Retinal pigment epithelial cell (primary cell): ENCODE measurements around the gene IGF2BP3.

ENCODE experiments used
- DNase-seq: peaks from one replicate; pipeline ENCODE4 v3.0.0-alpha.2; 2010; ENCODE audit warnings: low read depth
- H3K4me3 ChIP-seq: 2 replicates; pipeline ENCODE4 v1.5.1; 2011; ENCODE audit warnings: mild to moderate bottlenecking, low read length, control low read depth, moderate library complexity
- CTCF ChIP-seq: conservative IDR thresholded peaks from 2 replicates; pipeline ENCODE4 v1.5.1; 2011; ENCODE audit warnings: low read depth, low read length, control low read depth, inconsistent platforms

The IGF2BP3 gene

GRCh38 chr7:23341846-23342598 lies 128.3 kb downstream of the IGF2BP3 start:
- TF ChIP-seq CTCF, result no peak
- no peak for DNase-seq
- H3K4me3 ChIP-seq, result no peak overlapping the region

- no peak overlapping the region for H3K4me3 ChIP-seq
- DNase-seq, result no peak
- no peak for TF ChIP-seq CTCF
Observed at GRCh38 chr7:23338863-23339262, 131.4 kb downstream of the IGF2BP3 start.

- TF ChIP-seq CTCF, result no peak
- no peak for DNase-seq
- no peak overlapping the region for H3K4me3 ChIP-seq
Observed at GRCh38 chr7:23338439-23338838, 131.9 kb downstream of the IGF2BP3 start.

GRCh38 chr7:23337374-23337773 lies 132.9 kb downstream of the IGF2BP3 start:
- TF ChIP-seq CTCF, result no peak
- no peak for DNase-seq
- no peak overlapping the region for H3K4me3 ChIP-seq

GRCh38 chr7:23336799-23337283 lies 133.4 kb downstream of the IGF2BP3 start:
- TF ChIP-seq CTCF, result no peak
- H3K4me3 ChIP-seq, result no peak overlapping the region

GRCh38 chr7:23336086-23336485 lies 134.2 kb downstream of the IGF2BP3 start:
- H3K4me3 ChIP-seq, result no peak overlapping the region
- no peak for DNase-seq
- TF ChIP-seq CTCF, result no peak

More at GRCh38 chr7:23336799-23337283, 133.4 kb downstream of the IGF2BP3 start:
- DNase-seq, result no peak

GRCh38 chr7:23335621-23336020 lies 134.7 kb downstream of the IGF2BP3 start:
- no peak for TF ChIP-seq CTCF
- no peak for DNase-seq

More at GRCh38 chr7:23335621-23336020, 134.7 kb downstream of the IGF2BP3 start:
- H3K4me3 ChIP-seq, result no peak overlapping the region
